Measurements from ENCODE around the gene SGCE.

The SGCE gene

GRCh38 chr7:94584113-94584512 lies 71.8 kb downstream of the SGCE start:
- H3K27ac ChIP-seq, result no peak overlapping the region
- DNase-seq (ENCODE audit: low spot score), result no peak
- TF ChIP-seq CTCF (conservative IDR thresholded peaks at IDR 0.05; ENCODE audit: low read depth), result no peak
- ChIA-PET CTCF (interaction anchor here (0.7 kb wide), 1 partner anchor 63 kb away, joined by 3 read pairs; no protein-coding TSS in a partner anchor), POLR2A (ENCODE audit: low non-redundant PET) (no interaction called here)

GRCh38 chr7:94580601-94581000 lies 75.3 kb downstream of the SGCE start:
- CTCF ChIA-PET, result interaction anchor here (0.6 kb wide), 1 partner anchor 244 kb away, joined by 3 read pairs; no protein-coding TSS in a partner anchor
- H3K27ac ChIP-seq, result no peak overlapping the region
- no peak for TF ChIP-seq CTCF (conservative IDR thresholded peaks at IDR 0.05; ENCODE audit: low read depth)
- peak; percentile 8 for DNase-seq (ENCODE audit: low spot score)
- POLR2A ChIA-PET (ENCODE audit: low non-redundant PET), result no interaction called here

- DNase-seq (ENCODE audit: low spot score), result no peak
- ChIA-PET CTCF (no interaction called here), POLR2A (ENCODE audit: low non-redundant PET) (no interaction called here)
- no peak for TF ChIP-seq CTCF (conservative IDR thresholded peaks at IDR 0.05; ENCODE audit: low read depth)
- no peak overlapping the region for H3K27ac ChIP-seq
Observed at GRCh38 chr7:94579470-94579869, 76.5 kb downstream of the SGCE start.

- TF ChIP-seq CTCF (conservative IDR thresholded peaks at IDR 0.05; ENCODE audit: low read depth), result no peak
- no peak for DNase-seq (ENCODE audit: low spot score)
- H3K27ac ChIP-seq, result no peak overlapping the region
- CTCF ChIA-PET, result no interaction called here
- POLR2A ChIA-PET (ENCODE audit: low non-redundant PET), result no interaction called here
Observed at GRCh38 chr7:94578614-94579013, 77.3 kb downstream of the SGCE start.

GRCh38 chr7:94577357-94577756 lies 78.6 kb downstream of the SGCE start:
- CTCF ChIA-PET, result no interaction called here
- TF ChIP-seq CTCF (conservative IDR thresholded peaks at IDR 0.05; ENCODE audit: low read depth), result no peak
- no peak overlapping the region for H3K27ac ChIP-seq
- POLR2A ChIA-PET (ENCODE audit: low non-redundant PET), result no interaction called here
- no peak for DNase-seq (ENCODE audit: low spot score)

- H3K27ac ChIP-seq, result no peak overlapping the region
- TF ChIP-seq CTCF (conservative IDR thresholded peaks at IDR 0.05; ENCODE audit: low read depth), result no peak
- no peak for DNase-seq (ENCODE audit: low spot score)
- ChIA-PET CTCF (no interaction called here), POLR2A (ENCODE audit: low non-redundant PET) (no interaction called here)
Observed at GRCh38 chr7:94576316-94576715, 79.6 kb downstream of the SGCE start.

GRCh38 chr7:94575646-94576045 lies 80.3 kb downstream of the SGCE start:
- TF ChIP-seq CTCF (conservative IDR thresholded peaks at IDR 0.05; ENCODE audit: low read depth), result no peak
- no peak overlapping the region for H3K27ac ChIP-seq
- ChIA-PET POLR2A (ENCODE audit: low non-redundant PET) (no interaction called here), CTCF (no interaction called here)
- DNase-seq (ENCODE audit: low spot score), result no peak
